Measurements from ENCODE around the gene EPSTI1.

DNA sequence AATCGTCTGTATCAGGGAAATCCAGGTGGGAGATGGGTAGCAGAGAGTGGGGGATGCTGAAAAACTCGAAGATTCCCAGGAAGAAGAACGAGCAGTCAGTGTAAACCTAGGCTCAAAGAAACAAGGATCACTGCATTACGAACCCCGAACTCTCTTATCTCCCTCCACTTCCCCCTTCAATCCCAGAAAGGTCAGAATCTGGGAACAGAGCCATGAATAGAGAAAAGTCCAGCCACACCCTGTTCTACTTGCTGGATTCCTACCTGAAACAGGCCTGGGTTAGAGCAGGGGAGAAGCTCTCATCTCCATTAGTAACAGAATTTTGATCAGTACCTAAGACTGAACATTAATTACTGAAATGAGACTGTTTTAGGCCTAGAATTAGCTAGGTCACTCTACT, 24.4 kb downstream of the EPSTI1 start:
- TF ChIP-seq POLR2A (IDR thresholded peaks at IDR 0.05) (no peak), CTCF (IDR thresholded peaks at IDR 0.05) (no peak)

Measured in breast epithelium (tissue), 3 donors.